Loucy (cell line): ENCODE data around the gene ASCC1.

Experiments
- H2AFZ ChIP-seq: fragments of 200-600 bp; sonication (generic); 2 replicates; pipeline ENCODE4 v1.6.0; 2016; ENCODE audit warnings: antibody characterized with exemption, mild to moderate bottlenecking, low read length, moderate library complexity
- H3F3A ChIP-seq: fragments of 200-600 bp; 2 replicates; pipeline ENCODE4 v1.6.0; 2016; ENCODE audit warnings: antibody characterized with exemption, low read depth, mild to moderate bottlenecking
- H3K27me3 ChIP-seq: fragments of 200-600 bp; sonication (generic); 2 replicates; pipeline ENCODE4 v1.6.1; 2014; ENCODE audit warnings: low read length, mild to moderate bottlenecking; ENCODE audit not compliant: insufficient read depth, poor library complexity, severe bottlenecking
- H3K36me3 ChIP-seq: fragments of 200-600 bp; sonication (generic); 2 replicates; pipeline ENCODE4 v1.6.1; 2016; ENCODE audit warnings: low read length; ENCODE audit not compliant: insufficient read depth
- H3K4me1 ChIP-seq: fragments of 200-600 bp; sonication (generic); 2 replicates; pipeline ENCODE4 v1.5.1; 2014; ENCODE audit warnings: low read length, mild to moderate bottlenecking; ENCODE audit not compliant: insufficient read depth, poor library complexity, severe bottlenecking
- H3K4me2 ChIP-seq: fragments of 200-600 bp; sonication (generic); 2 replicates; pipeline ENCODE4 v1.6.0; 2014; ENCODE audit warnings: antibody characterized with exemption, low read length, low read depth, mild to moderate bottlenecking; ENCODE audit not compliant: poor library complexity, severe bottlenecking
- H3K4me3 ChIP-seq: fragments of 200-600 bp; sonication (generic); 2 replicates; pipeline ENCODE4 v1.5.1; 2014; ENCODE audit warnings: low read length, mild to moderate bottlenecking, mixed read lengths; ENCODE audit not compliant: poor library complexity, severe bottlenecking
- H3K79me2 ChIP-seq: fragments of 200-600 bp; sonication (generic); 2 replicates; pipeline ENCODE4 v1.6.1; 2014; ENCODE audit warnings: low read length; ENCODE audit not compliant: insufficient read depth
- H3K9ac ChIP-seq: fragments of 200-600 bp; sonication (generic); 2 replicates; pipeline ENCODE4 v1.6.0; 2014; ENCODE audit warnings: mild to moderate bottlenecking, low read depth, low read length, moderate library complexity; ENCODE audit not compliant: poor library complexity, severe bottlenecking
- H3K9me2 ChIP-seq: fragments of 200-600 bp; sonication (generic); replicated peaks from 2 replicates; pipeline ENCODE4 v1.6.1; 2016; ENCODE audit warnings: low read depth, low read length, mixed read lengths
- H3K9me3 ChIP-seq: fragments of 200-600 bp; sonication (generic); 2 replicates; pipeline ENCODE4 v1.6.1; 2014; ENCODE audit warnings: mild to moderate bottlenecking, antibody characterized with exemption, low read length, low read depth; ENCODE audit not compliant: insufficient read depth
- H4K20me1 ChIP-seq: fragments of 200-600 bp; sonication (generic); 2 replicates; pipeline ENCODE4 v1.6.0; 2014; ENCODE audit warnings: antibody characterized with exemption, low read length, mild to moderate bottlenecking; ENCODE audit not compliant: insufficient read depth, poor library complexity, severe bottlenecking
- CTCF ChIP-seq: fragments of 200-600 bp; sonication (generic); conservative IDR thresholded peaks from 2 replicates; pipeline ENCODE4 v1.5.1; 2014; ENCODE audit warnings: mild to moderate bottlenecking, antibody characterized with exemption, low read length
- EZH2phosphoT487 ChIP-seq: fragments of 200-600 bp; IDR thresholded peaks from 2 replicates; pipeline ENCODE4 v1.6.1; 2018; ENCODE audit warnings: antibody characterized with exemption, mild to moderate bottlenecking, moderate library complexity, borderline replicate concordance

The ASCC1 gene

GRCh38 chr10:72234560-72235095 is 18.6 kb upstream of the ASCC1 start:
- TF ChIP-seq CTCF: no peak
- TF ChIP-seq EZH2phosphoT487: no peak
- Histone ChIP-seq H3K9me2 (no peaks in the 10 kb centered on the region), H2AFZ (no peak overlapping the region), H3K27me3 (no peaks in the 10 kb centered on the region), H3K9me3 (no peaks in the 10 kb centered on the region), H3K4me3 (no peak overlapping the region), H4K20me1 (no peaks in the 10 kb centered on the region), H3K36me3 (peaks cover 32% of the 10 kb centered on the region), H3K79me2 (peaks cover 7% of the 10 kb centered on the region; the same call in 1 of the 2 replicates), H3K9ac (no peak overlapping the region), H3F3A (no peaks in the 10 kb centered on the region), H3K4me1 (peaks cover 2% of the 10 kb centered on the region), H3K4me2 (no peak overlapping the region)

- Histone ChIP-seq H3K36me3 (peaks cover 32% of the 10 kb centered on the region), H4K20me1 (no peaks in the 10 kb centered on the region), H3K9me2 (no peaks in the 10 kb centered on the region), H3K27me3 (no peaks in the 10 kb centered on the region), H3K4me3 (no peak overlapping the region), H3K9ac (no peak overlapping the region), H3K9me3 (no peaks in the 10 kb centered on the region), H3K4me1 (no peaks in the 10 kb centered on the region), H3K79me2 (peaks cover 14% of the 10 kb centered on the region; the same call in 1 of the 2 replicates), H2AFZ (no peak overlapping the region), H3K4me2 (no peak overlapping the region), H3F3A (no peaks in the 10 kb centered on the region)
- no peak for TF ChIP-seq EZH2phosphoT487
- no peak for TF ChIP-seq CTCF
These were observed 17.5 kb upstream of the ASCC1 start for GRCh38 chr10:72233621-72234020.

- H2AFZ ChIP-seq: no peak overlapping the region
- H3K27me3 ChIP-seq: no peaks in the 10 kb centered on the region
- H3K36me3 ChIP-seq: peaks cover 20% of the 10 kb centered on the region
- no peaks in the 10 kb centered on the region for H3F3A ChIP-seq
- TF ChIP-seq EZH2phosphoT487: no peak
- TF ChIP-seq CTCF: no peak
- H3K4me1 ChIP-seq: peaks cover 10% of the 10 kb centered on the region
- H3K79me2 ChIP-seq: peaks cover 35% of the 10 kb centered on the region; the same call in 1 of the 2 replicates
- no peaks in the 10 kb centered on the region for H4K20me1 ChIP-seq
- no peak overlapping the region for H3K4me3 ChIP-seq
- no peaks in the 10 kb centered on the region for H3K9me3 ChIP-seq
- H3K4me2 ChIP-seq: no peak overlapping the region
- no peak overlapping the region for H3K9ac ChIP-seq
- H3K9me2 ChIP-seq: no peaks in the 10 kb centered on the region
These were observed 13.5 kb upstream of the ASCC1 start for GRCh38 chr10:72229261-72230251.
